ENCODE results near the gene U2AF2. TPM values are rescaled to one million over a fixed set of nuclear protein-coding genes. Genes with fewer than 3 reads are reported as not detected.

U2AF2 gene
- total RNA-seq, 1 donor from 2014 or later = 219 TPM

GRCh38 chr19:55699221-55699620 is 44.4 kb downstream of the U2AF2 start:
- peaks cover 13% of the 10 kb centered on the region for H3K27me3 Mint-ChIP-seq (ENCODE audit: unreplicated experiment)
- no peaks in the 10 kb centered on the region for H3K9me3 Mint-ChIP-seq (ENCODE audit: unreplicated experiment)
- no peaks in the 10 kb centered on the region for H3K4me1 Mint-ChIP-seq (ENCODE audit: unreplicated experiment)
- DNase-seq (ENCODE audit: low spot score) = no peak
- no peak for TF ChIP-seq CTCF (IDR thresholded peaks at IDR 0.05; ENCODE audit: unreplicated experiment)
- no peak overlapping the region for H3K27ac Mint-ChIP-seq (ENCODE audit: unreplicated experiment)
- peak overlapping the region; percentile 42 for H3K4me3 Mint-ChIP-seq (ENCODE audit: unreplicated experiment)
- peaks cover 44% of the 10 kb centered on the region for H3K36me3 Mint-ChIP-seq (ENCODE audit: low read depth, unreplicated experiment)

- H3K4me1 Mint-ChIP-seq (ENCODE audit: unreplicated experiment) = no peaks in the 10 kb centered on the region
These were observed 46.0 kb downstream of the U2AF2 start for GRCh38 chr19:55700813-55701212.

GRCh38 chr19:55702131-55702627 is 47.3 kb downstream of the U2AF2 start:
- H3K27ac Mint-ChIP-seq (ENCODE audit: unreplicated experiment) = no peak overlapping the region
- no peak for DNase-seq (ENCODE audit: low spot score)

More at GRCh38 chr19:55700813-55701212, 46.0 kb downstream of the U2AF2 start:
- H3K4me3 Mint-ChIP-seq (ENCODE audit: unreplicated experiment) = no peak overlapping the region
- TF ChIP-seq CTCF (IDR thresholded peaks at IDR 0.05; ENCODE audit: unreplicated experiment) = no peak
- no peak for DNase-seq (ENCODE audit: low spot score)
- H3K36me3 Mint-ChIP-seq (ENCODE audit: low read depth, unreplicated experiment) = peaks cover 55% of the 10 kb centered on the region
- H3K27ac Mint-ChIP-seq (ENCODE audit: unreplicated experiment) = peak overlapping the region; percentile 30
- H3K27me3 Mint-ChIP-seq (ENCODE audit: unreplicated experiment) = peaks cover 20% of the 10 kb centered on the region
- no peaks in the 10 kb centered on the region for H3K9me3 Mint-ChIP-seq (ENCODE audit: unreplicated experiment)

GRCh38 chr19:55703790-55704215 is 49.0 kb downstream of the U2AF2 start:
- H3K4me3 Mint-ChIP-seq (ENCODE audit: unreplicated experiment) = peak overlapping the region; percentile 35
- peaks cover 42% of the 10 kb centered on the region for H3K36me3 Mint-ChIP-seq (ENCODE audit: low read depth, unreplicated experiment)
- H3K9me3 Mint-ChIP-seq (ENCODE audit: unreplicated experiment) = no peaks in the 10 kb centered on the region
- no peak overlapping the region for H3K27ac Mint-ChIP-seq (ENCODE audit: unreplicated experiment)
- no peaks in the 10 kb centered on the region for H3K4me1 Mint-ChIP-seq (ENCODE audit: unreplicated experiment)
- peaks cover 20% of the 10 kb centered on the region for H3K27me3 Mint-ChIP-seq (ENCODE audit: unreplicated experiment)
- DNase-seq (ENCODE audit: low spot score) = peak; percentile 60
- peak; percentile 71 for TF ChIP-seq CTCF (IDR thresholded peaks at IDR 0.05; ENCODE audit: unreplicated experiment)

More at GRCh38 chr19:55702131-55702627, 47.3 kb downstream of the U2AF2 start:
- Mint-ChIP-seq H3K9me3 (ENCODE audit: unreplicated experiment) (no peaks in the 10 kb centered on the region), H3K27me3 (ENCODE audit: unreplicated experiment) (peaks cover 20% of the 10 kb centered on the region), H3K4me3 (ENCODE audit: unreplicated experiment) (no peak overlapping the region), H3K36me3 (ENCODE audit: low read depth, unreplicated experiment) (peaks cover 53% of the 10 kb centered on the region), H3K4me1 (ENCODE audit: unreplicated experiment) (no peaks in the 10 kb centered on the region)
- TF ChIP-seq CTCF (IDR thresholded peaks at IDR 0.05; ENCODE audit: unreplicated experiment) = no peak

GRCh38 chr19:55704494-55705245 is 49.8 kb downstream of the U2AF2 start:
- H3K4me1 Mint-ChIP-seq (ENCODE audit: unreplicated experiment) = no peaks in the 10 kb centered on the region
- no peak for DNase-seq (ENCODE audit: low spot score)
- no peaks in the 10 kb centered on the region for H3K9me3 Mint-ChIP-seq (ENCODE audit: unreplicated experiment)
- H3K27ac Mint-ChIP-seq (ENCODE audit: unreplicated experiment) = no peak overlapping the region
- H3K4me3 Mint-ChIP-seq (ENCODE audit: unreplicated experiment) = peak overlapping the region; percentile 35
- peaks cover 38% of the 10 kb centered on the region for H3K36me3 Mint-ChIP-seq (ENCODE audit: low read depth, unreplicated experiment)
- TF ChIP-seq CTCF (IDR thresholded peaks at IDR 0.05; ENCODE audit: unreplicated experiment) = no peak
- peaks cover 20% of the 10 kb centered on the region for H3K27me3 Mint-ChIP-seq (ENCODE audit: unreplicated experiment)
